ENCODE measurements around the gene TYW3.

DNA sequence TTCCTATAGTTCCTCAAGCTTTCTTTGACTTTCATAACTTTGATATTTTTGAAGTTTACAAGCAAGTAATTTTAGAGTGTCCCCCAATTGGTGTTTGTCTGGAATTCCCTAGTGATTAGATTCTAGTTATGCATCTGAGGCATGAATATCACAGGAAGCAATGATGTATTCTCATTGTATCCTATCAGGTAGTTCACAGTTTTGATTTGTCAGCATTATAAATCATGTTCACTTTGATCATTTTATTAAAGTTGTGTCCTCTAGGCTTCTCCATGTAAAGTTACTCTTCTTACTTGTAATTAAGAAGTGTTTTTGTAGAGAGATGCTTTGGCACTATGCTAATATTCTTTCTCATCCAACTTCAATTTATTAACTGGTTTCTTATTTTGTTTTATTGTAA, 53.0 kb downstream of the TYW3 start:
- TF ChIP-seq, protein P1, sequence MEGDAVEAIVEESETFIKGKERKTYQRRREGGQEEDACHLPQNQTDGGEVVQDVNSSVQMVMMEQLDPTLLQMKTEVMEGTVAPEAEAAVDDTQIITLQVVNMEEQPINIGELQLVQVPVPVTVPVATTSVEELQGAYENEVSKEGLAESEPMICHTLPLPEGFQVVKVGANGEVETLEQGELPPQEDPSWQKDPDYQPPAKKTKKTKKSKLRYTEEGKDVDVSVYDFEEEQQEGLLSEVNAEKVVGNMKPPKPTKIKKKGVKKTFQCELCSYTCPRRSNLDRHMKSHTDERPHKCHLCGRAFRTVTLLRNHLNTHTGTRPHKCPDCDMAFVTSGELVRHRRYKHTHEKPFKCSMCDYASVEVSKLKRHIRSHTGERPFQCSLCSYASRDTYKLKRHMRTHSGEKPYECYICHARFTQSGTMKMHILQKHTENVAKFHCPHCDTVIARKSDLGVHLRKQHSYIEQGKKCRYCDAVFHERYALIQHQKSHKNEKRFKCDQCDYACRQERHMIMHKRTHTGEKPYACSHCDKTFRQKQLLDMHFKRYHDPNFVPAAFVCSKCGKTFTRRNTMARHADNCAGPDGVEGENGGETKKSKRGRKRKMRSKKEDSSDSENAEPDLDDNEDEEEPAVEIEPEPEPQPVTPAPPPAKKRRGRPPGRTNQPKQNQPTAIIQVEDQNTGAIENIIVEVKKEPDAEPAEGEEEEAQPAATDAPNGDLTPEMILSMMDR (IDR thresholded peaks at IDR 0.05) = no peak
- no peak for TF ChIP-seq POLR2A (IDR thresholded peaks at IDR 0.05)

All from heart left ventricle (tissue), 13 donors.